HepG2 (cell line): ENCODE data around the gene EPS8. TPM values are rescaled to one million over a fixed set of nuclear protein-coding genes. Genes with fewer than 3 reads are reported as not detected.

Experiments
- ATAC-seq: fragments of 200-7000 bp; cut with Tn5 transposase; 3 replicates; pipeline ENCODE4 v1.9.1; 2020; ENCODE audit warnings: mild to moderate bottlenecking, moderate library complexity
- BruUV-seq: library from RNA; stranded (reverse); fragments of 400-500 nt; replicated peaks from 2 replicates; lab custom pipeline; 2021; lab: Mats Ljungman, UMichigan
- CTCF ChIA-PET: fragments of 300-600 bp; formaldehyde crosslinking; extraction: SDS; loops from one replicate; lab custom pipeline; 2021; ENCODE audit warnings: low total read pairs, inconsistent platforms, low intra/inter-chr PET ratio; lab: Yijun Ruan, JAX
- POLR2A ChIA-PET: fragments of 350-600 bp; sonication (Branson Sonifier 250); formaldehyde crosslinking; loops from one replicate; lab custom pipeline; 2020; ENCODE audit warnings: antibody characterized with exemption, inconsistent platforms; lab: Yijun Ruan, JAX
- DNase-seq: peaks from one replicate; pipeline ENCODE4 v3.0.0-alpha.2; 2015; ENCODE audit warnings: low spot score
- FAIRE-seq: peaks from 3 replicates; lab custom pipeline; 2011; peaks lifted over from hg19 to GRCh38; lab: Jason Lieb, UNC
- H2AFZ ChIP-seq: one replicate; pipeline ENCODE4 v1.6.1; 2011; ENCODE audit warnings: low read length, inconsistent platforms
- H3K27ac ChIP-seq: fragments of 300-600 bp; 3 replicates; pipeline ENCODE4 v1.8.0; 2011; ENCODE audit warnings: mixed run types, mild to moderate bottlenecking, mixed read lengths, low read length, inconsistent platforms; ENCODE audit not compliant: insufficient read depth; ENCODE audit errors: extremely low read length
- H3K27me3 ChIP-seq, 2 experiments: fragments of 200-600 bp in 1 of 2; 2 replicates in 1 of 2; 3 replicates in 1 of 2; pipeline versions ENCODE4 v1.6.0 to v1.8.0; 2011; ENCODE audit warnings: low read length in 2 of 2, mild to moderate bottlenecking in 2 of 2, moderate library complexity in 2 of 2, inconsistent platforms in 1 of 2; ENCODE audit not compliant: insufficient read depth in 2 of 2, control insufficient read depth in 1 of 2
- H3K36me3 ChIP-seq, 2 experiments: fragments of 200-600 bp in 1 of 2; replicated peaks in 1 of 2; 2 replicates in 1 of 2; 3 replicates in 1 of 2; pipeline versions ENCODE4 v1.5.1 to v1.8.0; 2011; ENCODE audit warnings: low read length in 2 of 2, inconsistent platforms in 1 of 2; ENCODE audit not compliant: insufficient read depth in 2 of 2, control insufficient read depth in 1 of 2
- H3K4me1 ChIP-seq: 2 replicates; pipeline ENCODE4 v1.5.1; 2012; ENCODE audit warnings: low read length, inconsistent platforms; ENCODE audit not compliant: insufficient read depth
- H3K4me2 ChIP-seq: 2 replicates; pipeline ENCODE4 v1.6.0; 2011; ENCODE audit warnings: low read depth, low read length, inconsistent platforms
- H3K4me3 ChIP-seq, 3 experiments: fragments of 200-600 bp in 1 of 3; sonication (generic), shearing (Covaris generic) in 1 of 3; replicated peaks in 1 of 3; 2 replicates each; pipeline ENCODE4 v1.5.1; 2011 to 2016; ENCODE audit warnings: low read length in 3 of 3, inconsistent platforms in 2 of 3, low read depth in 2 of 3, mild to moderate bottlenecking in 2 of 3, control low read depth in 1 of 3, mixed read lengths in 1 of 3; ENCODE audit not compliant: insufficient read depth in 1 of 3
- H3K79me2 ChIP-seq: one replicate; pipeline ENCODE4 v1.6.1; 2011; ENCODE audit warnings: low read length, inconsistent platforms; ENCODE audit not compliant: insufficient read depth
- H3K9ac ChIP-seq: 2 replicates; pipeline ENCODE4 v1.6.0; 2011; ENCODE audit warnings: mild to moderate bottlenecking, low read depth, low read length, inconsistent platforms; ENCODE audit not compliant: insufficient read depth
- H3K9me3 ChIP-seq: 2 replicates; pipeline ENCODE4 v1.5.1; 2012; ENCODE audit warnings: mild to moderate bottlenecking, low read length
- H4K20me1 ChIP-seq: 2 replicates; pipeline ENCODE4 v1.6.0; 2011; ENCODE audit warnings: inconsistent platforms, mild to moderate bottlenecking, low read length, moderate library complexity; ENCODE audit not compliant: insufficient read depth
- ATF6 ChIP-seq: sonication (generic); formaldehyde crosslinking; conservative IDR thresholded peaks from 2 replicates; pipeline ENCODE4 v1.4.0; 2020; ENCODE audit warnings: missing genetic modification reagents
- CREB1 ChIP-seq, 2 experiments: fragments of 450-650 bp in 1 of 2; IDR thresholded peaks; 2 replicates each; pipeline ENCODE4 v1.6.1; 2016 to 2017; ENCODE audit warnings: control low read depth in 1 of 2, mild to moderate bottlenecking in 1 of 2, missing compliant biosample characterization in 1 of 2, missing genetic modification characterization in 1 of 2
- DBP ChIP-seq: sonication (generic); formaldehyde crosslinking; IDR thresholded peaks from 2 replicates; pipeline ENCODE4 v1.4.0; 2020; ENCODE audit warnings: missing genetic modification reagents; ENCODE audit errors: not compliant biosample characterization
- EED ChIP-seq: sonication (generic); formaldehyde crosslinking; IDR thresholded peaks from 2 replicates; pipeline ENCODE4 v1.5.0; 2020; ENCODE audit warnings: mild to moderate bottlenecking, missing genetic modification reagents
- FOXM1 ChIP-seq: sonication (generic); formaldehyde crosslinking; IDR thresholded peaks from 2 replicates; pipeline ENCODE4 v1.5.0; 2020; ENCODE audit warnings: missing genetic modification reagents
- KDM3A ChIP-seq: IDR thresholded peaks from 2 replicates; pipeline ENCODE4 v1.6.1; 2018; ENCODE audit warnings: low read depth, missing compliant biosample characterization
- MAFG ChIP-seq: sonication (generic); formaldehyde crosslinking; IDR thresholded peaks from 2 replicates; pipeline ENCODE4 v1.5.1; 2020; ENCODE audit warnings: mild to moderate bottlenecking, missing genetic modification reagents
- NFKB2 ChIP-seq: sonication (generic); formaldehyde crosslinking; IDR thresholded peaks from 2 replicates; pipeline ENCODE4 v1.4.0; 2020; ENCODE audit warnings: missing genetic modification reagents, borderline replicate concordance
- PLRG1 ChIP-seq: fragments of 450-650 bp; conservative IDR thresholded peaks from 2 replicates; pipeline ENCODE4 v1.6.1; 2016
- THAP11 ChIP-seq: IDR thresholded peaks from 2 replicates; pipeline ENCODE4 v1.6.1; 2016; ENCODE audit warnings: missing biosample characterization, missing genetic modification reagents
- ZBTB7A ChIP-seq: sonication (generic); formaldehyde crosslinking; IDR thresholded peaks from 2 replicates; pipeline ENCODE4 v1.8.0; 2022; ENCODE audit warnings: mild to moderate bottlenecking, missing genetic modification reagents
- ZNF124 ChIP-seq: sonication (generic); formaldehyde crosslinking; IDR thresholded peaks from 2 replicates; pipeline ENCODE4 v1.4.0; 2020; ENCODE audit warnings: missing genetic modification reagents
- ZNF205 ChIP-seq: IDR thresholded peaks from 2 replicates; pipeline ENCODE4 v1.6.1; 2018; ENCODE audit warnings: missing biosample characterization, missing genetic modification reagents
- ZNF33A ChIP-seq: sonication (generic); formaldehyde crosslinking; IDR thresholded peaks from 2 replicates; pipeline ENCODE4 v1.5.1; 2020; ENCODE audit warnings: missing genetic modification reagents, mild to moderate bottlenecking, moderate library complexity, borderline replicate concordance
- ZNF737 ChIP-seq: sonication (generic); formaldehyde crosslinking; IDR thresholded peaks from 2 replicates; pipeline ENCODE4 v1.5.0; 2020; ENCODE audit warnings: missing genetic modification reagents, mild to moderate bottlenecking, borderline replicate concordance
- WGBS: methylation state at CpG from one replicate; pipeline ENCODE4 v1.1.6; 2017; ENCODE audit warnings: low lambda C conversion rate; 5-methylcytosine and 5-hydroxymethylcytosine counted together
- in situ Hi-C: cut with HindIII; loops from 2 replicates; pipeline ENCODE4 v1.10.0; 2017; ENCODE audit warnings: low pct_unique_long_range_greater_than_20kb; ENCODE audit not compliant: extremely low pct_ligation_motif_present
- intact Hi-C: fragments of 100-400 bp; cut with micrococcal nuclease; formaldehyde crosslinking; loops from one replicate; pipeline ENCODE4 v1.10.0; 2022; ENCODE audit not compliant: unreplicated experiment
- polyA plus RNA-seq, 8 experiments: library from polyadenylated mRNA; depleted of rRNA in 3 of 8; stranded (reverse) in 7 of 8; unstranded in 1 of 8; fragments of >200 nt; fragmentation: Illumina TruSeq in 4 of 8; extraction: Trizol in 4 of 8; gene quantifications; 2 replicates each; pipeline versions ENCODE4 v1.2.1 to v1.2.3, GENCODE V29; 2011 to 2016; ENCODE audit warnings: low read depth in 4 of 8, missing spikeins in 1 of 8, mixed read lengths in 1 of 8; ENCODE audit not compliant: insufficient read depth in 1 of 8
- total RNA-seq, 5 experiments: library from RNA; depleted of rRNA; stranded (reverse); fragments of >200 nt; fragmentation: Illumina TruSeq; extraction: Trizol; gene quantifications; 2 replicates each; pipeline ENCODE4 v1.2.3, GENCODE V29; 2016; ENCODE audit warnings: low read depth in 1 of 5

Gene EPS8
- total and polyA plus RNA-seq, 2 of the 13 experiments (the other 11 are each of a cell fraction or from before 2014, with no cell fraction given): 37.1 to 43.4 TPM

- no peaks in the 10 kb centered on the region for H3K79me2 ChIP-seq
- POLR2A ChIA-PET: no interaction called here
- BruUV-seq: no TSS peak
- H3K27ac ChIP-seq: peak overlapping the region; percentile 98
- H3K4me1 ChIP-seq: peaks cover 54% of the 10 kb centered on the region
- no peak overlapping the region for H3K4me3 ChIP-seq
- CTCF ChIA-PET: no interaction called here
- no peak for FAIRE-seq
- H3K27me3 ChIP-seq: no peaks in the 10 kb centered on the region
- H4K20me1 ChIP-seq: no peaks in the 10 kb centered on the region
- H3K9me3 ChIP-seq: no peaks in the 10 kb centered on the region
- in situ Hi-C loops: no loop called here
- H3K9ac ChIP-seq: no peak overlapping the region
- H3K4me2 ChIP-seq: no peak overlapping the region
- H2AFZ ChIP-seq: no peak overlapping the region
- WGBS: 92% methylated on average over 6 of the region's 6 CpGs
- no peak for ATAC-seq
- peaks cover 1 to 18% of the 10 kb centered on the region in 2 experiments; a peak in 3 of 5 replicates for H3K36me3 ChIP-seq
- intact Hi-C loops: no loop called here
- no peak for DNase-seq
- TF ChIP-seq FOXM1 (CRISPR knock-in tag): no peak
- no peak for TF ChIP-seq MAFG
- TF ChIP-seq ZNF205 (CRISPR knock-in tag): no peak
- TF ChIP-seq THAP11 (CRISPR knock-in tag): no peak
- TF ChIP-seq NFKB2 (CRISPR knock-in tag): no peak
- TF ChIP-seq CREB1 (IDR thresholded peaks at IDR 0.05): no peak
- no peak for TF ChIP-seq CREB1 (CRISPR knock-in tag; IDR thresholded peaks at IDR 0.05)
- TF ChIP-seq EED: no peak
- no peak for TF ChIP-seq ZNF737 (CRISPR knock-in tag)
- TF ChIP-seq KDM3A (CRISPR knock-in tag): no peak
- TF ChIP-seq ZNF124 (CRISPR knock-in tag): no peak
- no peak for TF ChIP-seq PLRG1
- TF ChIP-seq ZNF33A: no peak
- no peak for TF ChIP-seq DBP
- TF ChIP-seq ATF6 (CRISPR knock-in tag): no peak
- TF ChIP-seq ZBTB7A (CRISPR knock-in tag): no peak
Measured at GRCh38 chr12:15631007-15631715, 158.0 kb downstream of the EPS8 start.
